ENCODE measurements around the gene ARID3A. TPM values are rescaled to one million over a fixed set of nuclear protein-coding genes. Genes with fewer than 3 reads are reported as not detected.
"Not testable (repeated sequence)": the region's sequence is repeated elsewhere in the genome, so short reads cannot be mapped to it uniquely, and the experiment has no call there.

ARID3A gene
- polyA plus RNA-seq, 4 donors = 13.2 to 35.9 (median 19.1) TPM

DNA sequence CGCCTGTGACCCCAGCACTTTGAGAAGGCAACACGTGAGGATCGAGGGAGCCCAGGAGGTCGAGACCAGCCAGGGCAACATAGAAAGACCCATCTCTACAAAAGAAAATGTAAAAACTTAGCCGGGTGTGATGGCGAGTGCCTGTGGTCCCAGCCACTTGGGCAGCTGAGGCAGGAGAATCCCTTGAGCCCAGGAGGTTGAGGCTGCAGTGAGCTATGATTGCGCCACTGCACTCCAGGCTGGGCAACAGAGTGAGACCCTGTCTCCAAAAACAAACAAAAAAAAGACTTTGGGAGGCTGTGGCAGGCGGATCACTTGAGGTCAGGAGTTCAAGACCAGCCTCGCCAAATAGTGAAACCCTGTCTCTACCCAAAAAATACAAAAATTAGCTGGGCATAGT lies 31.7 kb downstream of the ARID3A start:
- not testable (repeated sequence) for DNase-seq (ENCODE audit: low read depth in 4 of 4, low spot score in 3 of 4)

DNA sequence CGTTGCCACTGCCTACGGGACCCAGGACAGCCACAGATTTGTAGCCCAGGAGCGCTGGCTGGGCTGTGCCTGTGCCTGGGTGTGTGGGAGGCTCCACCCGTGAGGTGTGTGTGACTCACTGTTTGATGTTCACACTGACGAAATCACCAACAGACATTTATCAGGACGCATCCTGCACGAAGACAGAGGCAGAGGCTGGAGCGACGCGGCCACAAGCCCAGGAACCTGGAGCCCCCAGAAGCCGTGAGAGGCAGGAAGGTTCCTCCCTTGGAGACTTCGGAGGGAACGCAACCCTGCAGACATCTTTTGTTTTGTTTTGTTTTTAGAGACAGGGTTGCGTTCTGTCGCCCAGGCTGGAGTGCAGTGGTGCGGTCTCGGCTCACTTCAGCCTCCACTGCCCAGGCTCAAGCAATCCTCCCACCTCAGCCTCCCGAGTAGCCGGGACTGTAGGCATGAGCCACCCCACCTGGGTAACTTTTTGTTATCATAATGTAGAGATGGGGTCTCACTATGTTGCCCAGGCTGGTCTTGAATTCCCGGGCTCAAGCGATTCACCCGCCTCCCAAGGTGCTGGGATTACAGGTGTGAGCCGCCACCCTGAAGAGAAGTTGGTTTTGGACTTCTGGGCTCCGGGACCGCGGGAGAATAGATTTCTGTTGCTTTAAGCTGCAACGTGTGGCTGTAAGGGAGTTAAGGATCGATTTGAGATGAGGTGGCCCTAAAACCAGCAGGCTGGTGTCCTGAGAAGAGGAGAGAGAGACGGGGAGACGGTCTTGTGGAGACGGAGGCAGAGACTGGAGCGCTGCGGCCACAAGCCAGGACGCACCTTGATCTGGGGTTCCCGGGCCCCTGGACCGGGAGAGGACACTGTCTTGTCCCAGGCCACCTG lies 33.4 kb downstream of the ARID3A start:
- DNase-seq (ENCODE audit: low read depth in 4 of 4, low spot score in 3 of 4) = no peak

DNA sequence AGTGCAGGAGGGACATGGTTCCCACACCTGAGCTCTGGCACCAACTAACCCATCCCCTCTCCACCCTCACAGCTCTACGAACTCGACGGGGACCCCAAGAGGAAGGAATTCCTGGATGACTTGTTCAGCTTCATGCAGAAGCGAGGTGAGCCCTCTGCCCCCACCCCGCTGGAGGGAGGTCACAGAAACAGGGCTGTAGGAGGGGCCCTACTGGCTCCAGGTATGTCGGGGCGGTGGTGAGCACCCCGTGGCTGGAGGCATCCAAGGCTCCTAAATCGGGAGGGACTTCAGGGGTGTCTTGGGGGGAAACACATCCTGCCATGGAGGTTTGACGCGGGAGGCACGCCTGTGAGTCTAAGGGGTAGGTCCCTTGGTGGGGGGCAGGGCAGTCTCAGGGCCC lies 34.2 kb downstream of the ARID3A start:
- DNase-seq (ENCODE audit: low read depth in 4 of 4, low spot score in 3 of 4) = no peak

DNA sequence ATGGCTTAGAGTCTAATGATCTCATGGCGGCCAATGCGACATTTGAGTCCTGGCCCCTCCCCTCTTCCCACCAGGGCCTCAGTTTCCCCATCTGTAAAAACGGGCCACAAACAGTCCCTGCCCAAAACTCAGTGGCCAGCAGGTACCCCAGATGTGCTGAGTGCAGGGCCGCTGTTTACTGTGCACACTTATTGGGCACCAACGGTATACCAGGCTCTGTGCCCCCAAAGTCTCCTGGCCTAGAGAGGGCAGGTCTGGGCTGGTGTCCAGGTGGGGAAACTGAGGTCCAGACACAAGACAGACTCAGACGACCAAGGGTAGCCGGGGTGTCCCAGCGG lies 34.7 kb downstream of the ARID3A start:
- DNase-seq (ENCODE audit: low read depth in 4 of 4, low spot score in 3 of 4) = no peak

DNA sequence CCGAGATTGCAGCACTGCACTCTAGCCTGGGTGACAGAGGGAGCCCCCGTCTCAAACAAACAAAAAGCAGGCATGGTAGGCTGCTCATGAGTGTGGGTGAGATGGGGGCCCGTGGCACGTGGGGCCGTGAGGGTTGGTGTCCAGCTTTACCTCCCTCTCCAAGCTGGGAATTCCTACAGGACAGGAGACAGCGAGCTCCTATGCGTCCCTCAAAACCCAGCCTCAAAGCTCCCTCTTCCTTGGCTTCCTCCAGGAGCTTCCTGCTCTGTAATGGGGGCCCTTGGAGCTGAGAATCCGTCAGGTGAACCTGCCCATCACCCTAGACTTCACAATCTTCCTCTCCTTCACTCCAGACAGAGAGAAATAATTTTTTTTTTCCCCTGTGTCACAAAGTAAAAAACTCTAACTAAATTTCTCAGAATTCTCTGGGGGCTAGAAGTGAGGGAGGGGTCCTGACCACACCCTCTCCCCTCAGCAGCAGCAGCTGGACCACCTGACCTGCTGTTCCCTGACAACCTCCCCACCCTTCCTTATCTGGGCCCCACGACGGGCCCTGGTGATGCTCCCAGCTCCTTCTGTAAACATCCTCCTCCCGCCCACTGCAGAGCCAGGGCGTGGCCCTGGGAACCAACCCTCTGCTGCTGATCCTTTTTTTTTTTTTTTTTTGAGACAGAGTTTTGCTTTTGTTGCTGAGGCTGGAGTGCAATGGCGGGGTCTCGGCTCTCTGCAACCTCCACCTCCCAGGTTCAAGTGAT lies 36.2 kb downstream of the ARID3A start:
- DNase-seq (ENCODE audit: low read depth in 4 of 4, low spot score in 3 of 4) = no peak

DNA sequence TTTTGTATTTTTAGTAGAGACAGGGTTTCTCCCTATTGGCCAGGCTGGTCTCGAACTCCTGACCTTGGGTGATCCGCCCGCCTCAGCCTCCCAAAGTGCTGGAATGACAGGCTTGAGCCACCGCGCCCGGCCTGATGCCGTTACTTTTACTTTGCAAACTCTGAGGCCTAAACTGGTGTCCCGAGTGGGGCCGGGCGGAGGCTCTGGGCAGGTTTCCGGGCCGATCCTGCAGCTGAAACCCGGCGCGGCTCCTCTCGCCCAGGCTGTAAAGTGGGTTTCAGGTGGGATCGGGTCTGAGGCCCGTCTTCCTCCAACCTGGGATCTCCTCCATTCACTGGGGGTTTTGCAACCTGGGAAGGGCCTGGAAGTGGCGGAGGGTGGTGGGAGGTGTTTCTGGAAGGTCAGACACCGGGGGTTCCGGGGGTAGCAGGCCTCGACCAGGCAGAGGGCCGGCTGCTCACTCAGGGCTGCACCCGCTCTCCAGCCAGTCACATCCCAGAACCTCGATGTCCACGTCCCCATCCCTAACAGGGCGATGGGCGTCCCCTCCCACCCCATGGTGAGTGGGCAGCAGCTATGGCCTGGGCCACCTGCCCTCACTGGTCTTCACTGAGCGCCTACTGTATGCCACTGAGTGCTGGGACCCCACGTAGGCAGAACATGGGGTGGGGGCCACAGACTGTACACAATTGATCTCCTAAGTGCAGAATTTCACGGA lies 37.0 kb downstream of the ARID3A start:
- no peak for DNase-seq (ENCODE audit: low read depth in 4 of 4, low spot score in 3 of 4)

DNA sequence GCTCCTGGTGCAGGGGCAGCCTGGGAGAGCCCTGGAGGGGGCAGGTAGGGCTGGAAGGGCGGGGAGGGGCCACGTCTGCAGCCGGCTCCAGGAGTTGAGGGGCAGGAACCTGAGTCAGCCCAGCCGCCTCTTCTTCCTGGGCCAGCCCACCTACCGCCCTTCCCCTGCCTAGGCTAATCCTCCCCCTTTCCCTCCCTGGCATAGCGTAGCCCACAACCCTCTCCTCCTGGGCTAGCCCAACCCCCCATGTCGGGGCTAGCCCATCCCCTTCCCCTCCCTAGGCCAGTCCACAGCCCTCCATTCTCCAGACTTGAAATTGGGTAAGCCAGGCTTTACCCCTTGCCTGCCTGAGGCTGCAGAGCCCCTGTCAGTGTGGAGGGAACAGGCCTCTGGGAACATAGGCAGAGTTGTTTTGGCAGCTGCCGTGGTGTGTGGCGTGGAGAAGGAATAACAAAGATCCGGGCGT lies 37.7 kb downstream of the ARID3A start:
- DNase-seq (ENCODE audit: low read depth in 4 of 4, low spot score in 3 of 4) = no peak

DNA sequence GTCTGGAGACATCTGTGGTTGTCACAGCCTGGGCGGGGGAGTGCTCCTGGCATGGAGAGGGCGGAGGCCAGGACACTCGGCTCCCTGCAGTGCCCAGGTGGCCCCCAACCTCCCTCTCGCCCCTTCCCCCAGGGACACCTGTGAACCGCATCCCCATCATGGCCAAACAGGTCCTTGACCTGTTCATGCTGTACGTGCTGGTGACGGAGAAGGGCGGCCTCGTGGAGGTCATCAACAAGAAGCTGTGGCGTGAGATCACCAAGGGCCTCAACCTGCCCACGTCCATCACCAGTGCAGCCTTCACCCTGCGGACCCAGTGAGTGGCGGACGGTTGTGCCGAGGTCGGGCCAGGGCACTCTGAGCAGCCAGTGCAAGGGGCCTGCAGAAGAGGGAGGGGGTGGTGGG lies 38.3 kb downstream of the ARID3A start:
- no peak for DNase-seq (ENCODE audit: low read depth in 4 of 4, low spot score in 3 of 4)

DNA sequence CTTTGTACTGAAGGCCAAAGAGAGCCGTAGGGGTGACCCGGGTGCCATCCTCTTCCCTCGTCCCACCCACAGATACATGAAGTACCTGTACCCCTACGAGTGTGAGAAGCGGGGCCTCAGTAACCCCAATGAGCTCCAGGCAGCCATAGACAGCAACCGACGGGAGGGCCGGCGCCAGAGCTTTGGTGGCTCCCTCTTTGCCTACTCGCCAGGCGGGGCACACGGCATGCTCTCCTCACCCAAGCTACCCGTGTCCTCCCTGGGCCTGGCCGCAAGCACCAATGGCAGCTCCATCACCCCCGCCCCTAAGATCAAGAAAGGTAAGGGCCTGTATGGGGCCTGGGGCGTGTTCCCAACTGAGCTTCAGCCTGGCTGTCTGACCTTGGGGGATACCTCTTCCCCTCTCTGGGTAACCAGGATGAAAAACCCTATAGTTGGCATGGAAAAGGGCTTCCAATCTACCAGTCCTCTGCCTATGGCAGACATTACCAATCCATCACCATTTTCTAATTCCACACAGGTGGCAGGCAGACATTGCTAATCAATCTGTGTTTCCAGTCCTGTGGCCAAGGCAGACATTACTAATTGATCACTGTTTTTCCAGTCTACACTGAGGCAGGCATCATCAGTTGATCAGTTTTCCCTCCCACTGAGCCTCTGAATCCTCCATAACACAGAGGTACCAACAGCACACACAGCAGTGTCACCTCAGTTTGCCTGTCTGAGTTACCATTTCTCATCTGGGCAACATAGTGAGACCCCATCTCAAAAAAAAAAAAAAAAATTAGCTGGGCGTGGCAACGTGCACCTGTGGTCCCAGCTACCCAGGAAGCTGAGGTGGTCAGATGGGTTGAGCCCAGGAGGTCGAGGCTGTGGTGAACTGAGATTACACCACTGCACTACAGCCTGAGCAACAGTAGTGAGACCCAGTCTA lies 39.2 kb downstream of the ARID3A start:
- DNase-seq (ENCODE audit: low read depth in 4 of 4, low spot score in 3 of 4) = no peak

DNA sequence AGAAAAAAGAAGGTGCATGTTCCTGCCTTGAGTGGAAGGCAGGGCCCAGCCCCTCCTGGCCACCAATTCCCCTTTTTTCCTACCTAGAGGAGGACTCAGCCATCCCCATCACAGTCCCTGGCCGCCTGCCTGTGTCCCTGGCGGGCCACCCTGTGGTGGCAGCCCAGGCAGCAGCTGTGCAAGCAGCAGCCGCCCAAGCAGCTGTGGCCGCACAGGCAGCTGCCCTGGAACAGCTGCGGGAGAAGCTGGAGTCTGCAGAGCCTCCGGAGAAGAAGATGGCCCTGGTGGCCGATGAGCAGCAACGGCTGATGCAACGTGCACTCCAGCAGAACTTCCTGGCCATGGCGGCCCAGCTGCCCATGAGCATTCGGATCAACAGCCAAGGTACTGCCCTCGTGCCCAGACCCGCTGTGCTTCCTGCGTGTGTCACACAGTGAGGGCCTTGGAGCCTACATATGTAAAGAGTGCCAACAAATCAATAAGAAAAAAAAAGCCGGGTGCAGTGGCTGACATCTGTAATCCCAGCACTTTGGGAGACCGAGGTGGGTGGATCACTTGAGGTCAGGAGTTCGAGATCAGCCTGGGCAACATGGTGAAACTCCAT lies 40.8 kb downstream of the ARID3A start:
- DNase-seq (ENCODE audit: low read depth in 4 of 4, low spot score in 3 of 4) = no peak

DNA sequence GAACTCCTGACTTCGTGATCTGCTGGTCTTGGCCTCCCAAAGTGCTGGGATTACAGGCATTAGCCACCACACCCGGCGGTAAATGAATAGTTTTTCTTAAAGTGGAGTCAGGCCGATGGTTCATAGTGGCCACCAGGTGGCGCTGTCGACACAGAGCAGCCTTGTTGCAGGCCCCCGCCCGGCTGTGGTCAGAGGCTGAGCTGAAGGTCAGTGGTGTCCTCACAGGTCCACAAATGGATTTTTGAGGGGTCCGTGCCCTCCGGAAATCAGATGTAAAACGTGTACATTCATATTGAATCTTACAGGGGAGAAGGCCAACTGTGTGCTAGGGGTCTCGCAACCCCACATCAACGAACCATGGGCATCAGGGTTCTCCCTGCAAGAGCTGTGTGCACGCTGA lies 44.9 kb downstream of the ARID3A start:
- DNase-seq (ENCODE audit: low read depth in 4 of 4, low spot score in 3 of 4) = no peak

DNA sequence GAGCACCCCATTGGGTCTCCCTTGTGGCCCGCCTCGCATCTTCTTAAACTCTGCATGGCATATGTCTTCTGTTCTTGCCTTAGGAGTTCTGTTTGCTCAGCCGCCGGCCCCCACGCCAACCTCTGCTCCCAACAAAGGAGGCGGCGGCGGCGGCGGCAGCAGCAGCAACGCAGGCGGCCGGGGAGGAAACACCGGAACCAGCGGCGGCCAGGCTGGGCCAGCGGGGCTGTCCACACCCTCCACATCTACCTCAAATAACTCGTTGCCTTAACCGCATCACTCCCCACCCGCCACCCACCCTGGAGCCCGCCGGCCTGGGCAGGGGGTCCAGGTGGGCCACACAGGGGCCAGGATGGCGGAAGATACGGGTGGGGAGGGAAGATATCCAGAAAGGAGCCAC lies 46.0 kb downstream of the ARID3A start:
- no peak for DNase-seq (ENCODE audit: low read depth in 4 of 4, low spot score in 3 of 4)

DNA sequence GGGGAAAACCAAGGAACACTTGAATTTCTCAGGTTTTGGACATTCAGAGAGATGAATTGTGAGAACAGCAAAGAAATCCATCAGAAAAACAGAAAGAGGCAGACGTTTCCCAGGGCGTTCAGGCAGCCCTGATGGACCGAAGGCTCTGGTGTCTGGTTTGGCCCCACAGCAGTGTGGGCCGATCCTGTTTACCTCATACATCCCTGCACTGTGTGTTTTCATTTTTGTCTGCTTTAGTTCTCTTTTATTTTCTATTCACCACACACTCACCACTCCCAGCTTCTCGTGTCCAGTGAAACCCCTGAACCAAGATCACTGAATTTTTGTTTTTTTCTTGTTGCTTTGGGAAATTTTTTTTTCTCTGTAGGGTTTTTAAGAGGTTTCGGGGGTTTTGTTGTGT lies 46.4 kb downstream of the ARID3A start:
- no peak for DNase-seq (ENCODE audit: low read depth in 4 of 4, low spot score in 3 of 4)

DNA sequence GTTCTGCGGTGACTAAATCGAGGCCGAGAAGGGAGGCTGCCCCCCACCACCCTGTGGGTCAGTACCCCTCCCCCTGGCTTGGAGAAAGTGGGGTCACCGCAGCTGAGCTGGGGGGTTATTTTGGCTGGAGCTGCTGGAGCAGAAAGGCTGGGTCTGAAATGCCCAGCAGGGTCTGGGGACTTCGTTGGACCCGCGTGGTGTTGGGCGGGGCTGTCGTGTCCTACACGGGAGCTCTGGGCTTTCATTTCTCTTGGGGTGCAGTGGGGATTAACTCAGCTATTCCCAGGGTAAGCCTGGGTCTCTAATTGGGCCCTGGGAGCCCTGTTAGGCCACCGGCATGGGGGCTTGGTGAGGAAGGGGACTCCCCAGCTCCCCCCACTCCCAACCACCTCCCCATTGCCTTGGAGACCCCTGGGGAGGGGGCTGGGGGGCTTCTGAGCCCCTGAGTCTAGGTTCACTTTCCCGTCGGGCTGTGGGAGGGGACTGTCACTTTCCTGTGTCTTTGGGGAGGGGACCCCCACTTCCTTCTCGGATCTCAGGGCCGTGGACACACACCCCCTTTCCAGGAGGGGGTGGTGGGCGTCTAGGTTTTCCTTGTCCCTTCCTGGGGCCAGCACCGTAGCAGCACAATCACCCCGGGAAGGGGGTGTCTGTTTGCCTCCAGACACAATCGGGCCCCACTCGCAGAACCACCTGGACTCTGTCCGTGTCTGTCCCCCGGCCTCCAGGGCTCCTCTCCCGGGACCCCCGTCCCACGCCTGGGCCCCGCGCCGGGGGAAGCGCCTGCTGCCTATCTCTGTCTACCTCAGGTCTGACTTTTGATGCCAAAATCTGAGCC lies 48.1 kb downstream of the ARID3A start:
- DNase-seq (ENCODE audit: low read depth in 4 of 4, low spot score in 3 of 4) = no peak

DNA sequence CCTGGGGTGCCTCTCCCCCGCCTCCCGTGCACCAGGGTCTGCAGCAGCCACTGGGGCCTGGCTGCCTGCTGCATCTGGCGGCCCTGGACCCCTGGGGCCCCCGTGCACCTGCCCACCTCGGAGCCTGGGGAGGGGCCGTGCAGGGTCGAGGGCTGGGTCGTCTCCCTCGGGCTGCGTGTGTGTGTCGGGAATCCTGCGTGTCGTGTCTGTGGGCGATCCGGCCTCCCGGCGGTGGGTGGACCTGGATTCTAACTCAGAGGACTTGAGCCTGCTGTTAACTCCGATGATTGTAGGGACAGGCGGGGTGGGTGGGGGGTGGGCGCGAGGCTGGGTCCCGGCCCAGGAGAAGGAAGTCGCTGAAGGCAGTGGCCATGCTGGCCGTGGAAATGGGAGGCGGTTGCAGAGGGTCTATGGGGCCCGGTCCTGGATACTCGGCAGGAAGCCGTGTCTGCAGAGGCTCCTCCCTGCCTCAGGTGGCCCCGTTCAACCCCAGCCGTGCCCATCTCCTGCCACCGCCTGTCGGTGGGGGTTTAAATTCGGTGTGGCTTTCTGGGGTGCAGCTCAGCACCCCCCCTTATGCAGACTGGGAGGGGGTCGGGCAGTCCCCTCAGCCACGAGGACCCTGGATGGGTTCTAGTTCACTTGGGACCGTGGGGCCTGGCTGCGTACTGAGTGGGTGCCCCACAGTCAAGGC lies 48.9 kb downstream of the ARID3A start:
- no peak for DNase-seq (ENCODE audit: low read depth in 4 of 4, low spot score in 3 of 4)

DNA sequence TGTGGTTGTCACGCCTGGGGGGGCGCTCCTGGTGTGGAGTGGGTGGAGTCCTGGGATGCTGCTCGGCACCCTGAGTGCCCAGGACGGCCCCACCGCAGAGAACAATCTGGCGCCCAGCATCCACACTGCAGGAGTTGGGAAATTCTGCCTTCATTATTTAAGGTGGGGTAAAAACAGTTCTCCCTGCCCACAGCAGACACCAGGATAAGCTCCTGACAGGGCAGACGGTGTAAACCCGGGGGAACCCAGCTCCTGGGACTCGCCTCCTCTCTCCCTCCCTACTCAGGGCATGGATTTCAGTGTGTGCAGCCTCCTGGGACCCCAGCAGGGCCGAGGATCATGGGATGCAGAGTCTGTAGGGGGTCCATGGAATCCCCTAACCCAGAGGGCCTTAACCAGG lies 50.6 kb downstream of the ARID3A start:
- DNase-seq (ENCODE audit: low read depth in 4 of 4, low spot score in 3 of 4) = no peak

DNA sequence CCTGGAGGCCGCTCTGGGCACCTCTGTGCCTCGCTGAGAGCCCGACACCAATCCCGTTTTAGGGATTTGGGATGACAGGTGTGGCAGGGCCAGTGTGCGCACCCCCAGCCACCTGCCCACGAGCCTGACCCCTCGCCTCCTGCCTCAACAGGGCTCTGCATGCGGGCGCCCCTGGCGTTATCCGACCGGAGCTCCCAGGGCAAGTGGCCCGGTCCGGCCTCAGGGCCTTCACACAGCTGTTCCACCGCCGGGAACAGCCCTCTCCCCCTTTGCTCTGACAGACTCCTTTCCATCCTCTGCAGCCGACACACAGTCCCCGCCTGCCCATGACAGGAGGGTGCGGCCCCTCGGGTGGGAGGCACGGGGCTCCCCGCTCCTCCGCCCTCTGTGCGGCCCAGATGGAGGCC lies 51.2 kb downstream of the ARID3A start:
- no peak for DNase-seq (ENCODE audit: low read depth in 4 of 4, low spot score in 3 of 4)

DNA sequence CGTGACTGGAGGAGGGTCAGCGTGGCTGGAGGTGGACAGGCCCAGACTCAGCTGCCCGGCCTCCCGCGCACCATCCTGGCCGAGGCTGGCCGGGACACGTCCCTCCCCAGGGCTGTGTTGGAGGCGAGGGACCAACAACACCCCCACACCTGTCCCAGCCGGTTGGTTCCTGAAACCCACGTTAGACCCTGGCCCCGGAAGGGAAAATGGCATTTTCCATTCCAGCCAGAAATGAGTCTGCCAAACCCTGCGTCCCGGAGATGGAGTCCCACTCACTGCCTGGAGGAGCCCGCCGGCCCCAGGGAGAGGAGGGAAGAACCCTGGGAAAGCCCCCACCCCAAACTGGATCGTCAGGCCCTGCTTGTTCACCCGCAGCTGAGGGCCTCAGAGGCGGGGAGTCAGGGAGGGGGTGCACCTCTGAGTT lies 53.5 kb downstream of the ARID3A start:
- DNase-seq (ENCODE audit: low read depth in 4 of 4, low spot score in 3 of 4) = no peak
